Fibroblast of peridontal ligament (primary cell): Measurements from ENCODE around the gene TMEM198.

Experiments used
- DNase-seq: peaks from one replicate; pipeline ENCODE4 v3.0.0-alpha.2; 2010; ENCODE audit errors: extremely low read depth

Gene TMEM198

DNA sequence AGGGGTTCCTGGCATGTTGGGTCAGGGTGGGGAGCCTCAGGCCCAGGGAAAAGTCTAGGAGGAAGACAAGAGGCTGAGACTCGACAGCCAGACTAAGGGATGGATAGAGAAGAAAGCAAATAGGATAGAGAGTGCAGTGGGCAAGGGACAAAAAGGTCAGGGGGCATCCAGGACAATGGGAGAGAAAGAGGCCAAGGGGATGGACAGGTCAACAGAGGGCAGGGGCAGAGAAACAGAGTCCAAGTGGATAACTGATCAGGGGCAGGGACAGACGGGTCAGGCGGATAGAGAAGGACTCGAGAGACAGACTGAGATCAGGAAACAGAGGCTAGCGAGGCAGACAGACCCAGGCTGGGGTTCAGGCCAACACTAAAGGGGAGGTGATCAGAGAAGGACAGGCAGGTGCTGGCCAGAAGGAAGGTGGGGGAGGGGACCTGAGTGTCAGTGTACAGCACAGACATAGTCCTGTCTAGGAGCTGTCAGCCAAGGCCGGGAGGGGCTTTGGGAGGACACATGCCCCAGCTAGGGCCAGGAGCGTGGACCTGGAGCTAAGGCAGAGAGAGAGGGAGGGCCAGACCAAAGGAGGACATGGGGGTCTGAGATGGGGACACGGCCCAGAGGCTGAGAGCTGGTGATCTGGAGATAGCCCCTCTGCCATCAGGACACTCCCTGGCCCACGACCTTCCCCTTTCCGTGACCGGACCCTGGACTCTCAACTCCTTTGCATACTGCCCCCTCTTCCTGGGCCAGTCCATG is 17.3 kb upstream of the TMEM198 start:
- DNase-seq, result no peak

DNA sequence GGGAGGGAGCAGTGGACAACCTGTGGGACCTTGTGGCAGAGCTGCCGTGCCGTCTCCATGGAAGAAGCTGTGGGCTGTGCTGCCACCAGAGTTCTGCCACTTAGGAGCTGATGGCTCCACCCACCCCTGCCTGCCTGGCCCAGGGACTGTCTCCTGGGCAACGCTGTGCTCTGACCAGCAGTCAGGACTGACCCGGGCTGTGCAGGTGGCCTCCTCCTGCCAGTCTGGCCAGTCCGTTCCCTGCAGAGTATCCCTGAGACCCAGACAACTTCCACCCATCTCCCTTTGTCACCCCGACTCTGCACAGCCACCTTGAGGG is 16.8 kb upstream of the TMEM198 start:
- DNase-seq, result no peak

DNA sequence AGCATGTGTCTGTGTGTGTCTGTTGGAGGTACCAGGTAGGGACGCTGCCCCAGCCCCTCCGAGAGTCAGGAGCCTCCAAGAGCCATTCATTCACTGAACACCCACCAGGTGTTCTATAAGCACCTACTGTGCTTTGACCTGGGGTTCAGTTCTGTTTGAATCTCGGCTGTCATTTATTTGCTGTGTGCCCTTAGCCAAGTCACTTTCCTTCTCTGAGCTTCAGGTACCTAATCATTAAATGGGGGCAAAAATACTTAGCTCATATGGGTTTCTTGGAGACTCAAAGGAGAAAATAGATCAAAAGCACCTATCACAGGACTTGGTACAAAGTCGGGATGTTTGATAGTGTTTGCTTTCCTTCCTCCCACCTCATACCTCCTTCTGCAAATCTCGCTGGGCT is 16.4 kb upstream of the TMEM198 start:
- no peak for DNase-seq

DNA sequence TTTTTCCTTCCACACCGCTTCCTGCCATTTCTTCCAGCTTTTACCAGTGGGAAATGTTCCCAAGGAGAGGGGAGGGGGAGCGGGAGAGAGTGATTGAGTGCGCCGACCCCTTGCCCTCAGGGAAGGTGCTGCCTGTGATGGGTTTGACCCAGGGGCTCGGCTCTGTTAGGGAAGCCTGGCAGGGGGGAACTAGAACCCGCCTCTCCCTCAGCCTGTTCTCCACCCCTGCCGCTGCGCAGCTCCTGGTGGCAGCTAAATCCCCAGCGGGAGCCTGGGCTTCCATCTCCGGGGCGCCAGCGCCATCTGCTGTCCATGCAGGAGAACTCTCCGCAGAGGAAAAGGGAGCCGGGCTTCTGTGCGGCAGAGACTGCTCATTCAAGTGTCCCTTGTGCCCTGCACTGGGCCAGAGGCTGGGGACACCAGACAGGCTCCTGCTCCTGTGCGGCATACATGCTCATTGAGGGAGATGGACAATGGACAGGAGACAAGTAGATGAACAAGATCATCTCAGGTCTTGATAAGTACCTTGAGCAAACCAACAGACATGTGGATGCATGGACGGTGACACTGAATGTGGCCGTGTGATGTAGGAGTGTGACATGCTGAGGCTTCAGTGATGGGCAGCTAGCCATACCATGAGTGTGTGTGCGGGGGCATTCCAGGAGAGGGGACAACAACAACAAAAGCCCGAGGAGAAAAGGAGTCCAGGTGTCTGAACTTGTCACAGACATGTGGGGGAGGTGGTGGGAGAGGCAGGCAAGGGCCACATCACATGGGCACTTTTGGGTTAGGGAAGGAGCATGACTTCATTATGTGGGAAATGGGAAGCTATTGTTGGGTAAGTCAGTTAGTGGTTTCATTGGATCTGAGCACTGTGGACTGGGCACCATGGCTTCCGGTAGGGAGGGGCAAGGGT is 13.5 kb upstream of the TMEM198 start:
- DNase-seq, result peak; percentile 81

DNA sequence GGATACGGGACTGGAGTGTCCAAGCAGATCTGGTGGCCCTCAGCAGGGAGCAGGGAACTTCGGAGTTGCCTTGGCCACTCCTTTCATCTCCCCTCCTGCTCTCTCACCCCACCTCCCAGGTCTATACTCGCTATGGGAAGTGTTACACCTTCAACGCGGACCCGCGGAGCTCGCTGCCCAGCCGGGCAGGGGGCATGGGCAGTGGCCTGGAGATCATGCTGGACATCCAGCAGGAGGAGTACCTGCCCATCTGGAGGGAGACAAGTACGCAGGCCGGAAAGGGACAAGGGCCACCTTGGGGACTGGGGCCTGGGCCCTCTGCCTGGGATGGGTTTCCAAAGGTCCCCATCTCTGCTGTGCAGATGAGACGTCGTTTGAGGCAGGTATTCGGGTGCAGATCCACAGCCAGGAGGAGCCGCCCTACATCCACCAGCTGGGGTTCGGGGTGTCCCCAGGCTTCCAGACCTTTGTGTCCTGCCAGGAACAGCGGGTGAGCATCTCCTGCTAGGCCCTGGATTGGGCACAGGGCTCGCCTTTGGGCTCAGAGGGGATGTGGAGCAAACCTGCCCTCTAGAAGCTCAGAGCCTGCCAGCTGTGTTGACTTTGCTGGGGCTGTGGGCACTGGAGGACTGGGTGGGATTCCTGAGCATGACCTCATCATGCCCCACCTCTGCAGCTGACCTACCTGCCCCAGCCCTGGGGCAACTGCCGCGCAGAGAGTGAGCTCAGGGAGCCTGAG is 12.0 kb upstream of the TMEM198 start:
- DNase-seq, result no peak

DNA sequence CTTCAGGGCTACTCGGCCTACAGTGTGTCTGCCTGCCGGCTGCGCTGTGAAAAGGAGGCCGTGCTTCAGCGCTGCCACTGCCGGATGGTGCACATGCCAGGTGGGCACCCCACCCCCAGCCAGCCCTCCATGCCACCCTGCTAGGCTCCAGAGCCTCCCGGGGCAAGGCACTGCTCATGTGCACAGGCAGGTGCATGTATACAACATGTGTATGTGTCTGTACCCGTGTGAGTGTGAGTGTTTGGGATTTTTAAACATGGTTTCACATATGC is 11.5 kb upstream of the TMEM198 start:
- no peak for DNase-seq

DNA sequence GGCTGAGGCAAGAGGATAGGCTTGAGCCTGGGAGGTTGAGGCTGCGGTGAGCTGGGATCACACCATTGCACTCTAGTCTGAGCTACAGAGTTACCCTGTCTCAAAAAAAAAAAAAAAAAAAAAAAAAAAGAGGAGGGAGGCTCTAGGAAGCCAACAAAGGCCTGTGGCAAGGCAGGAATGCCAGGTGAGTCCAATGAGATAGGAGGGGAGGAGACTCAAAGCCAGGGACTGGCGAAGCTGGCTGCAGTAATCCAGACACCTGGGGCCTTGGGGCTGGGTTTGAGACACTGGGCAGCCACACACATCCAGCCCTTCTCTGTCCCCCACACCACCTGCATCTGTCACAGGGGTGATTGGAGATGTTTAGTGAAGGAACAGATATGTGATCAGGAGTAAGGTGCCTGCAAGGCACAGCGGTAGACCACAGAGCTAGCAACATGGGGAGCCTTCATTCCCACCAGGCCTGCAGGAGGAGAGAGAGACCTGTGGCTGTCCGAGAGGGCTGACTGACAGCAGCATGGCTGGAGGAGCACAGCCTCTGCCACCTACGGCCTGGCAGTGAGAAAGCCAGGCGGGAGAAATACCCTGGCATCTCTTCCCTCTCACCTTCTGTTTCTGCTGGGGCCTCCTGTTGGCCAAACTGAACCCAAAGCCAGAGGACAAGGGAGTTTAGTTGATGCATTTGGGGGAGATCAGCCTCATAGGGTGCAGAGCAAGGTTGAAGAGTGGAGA is 9.7 kb upstream of the TMEM198 start:
- no peak for DNase-seq

DNA sequence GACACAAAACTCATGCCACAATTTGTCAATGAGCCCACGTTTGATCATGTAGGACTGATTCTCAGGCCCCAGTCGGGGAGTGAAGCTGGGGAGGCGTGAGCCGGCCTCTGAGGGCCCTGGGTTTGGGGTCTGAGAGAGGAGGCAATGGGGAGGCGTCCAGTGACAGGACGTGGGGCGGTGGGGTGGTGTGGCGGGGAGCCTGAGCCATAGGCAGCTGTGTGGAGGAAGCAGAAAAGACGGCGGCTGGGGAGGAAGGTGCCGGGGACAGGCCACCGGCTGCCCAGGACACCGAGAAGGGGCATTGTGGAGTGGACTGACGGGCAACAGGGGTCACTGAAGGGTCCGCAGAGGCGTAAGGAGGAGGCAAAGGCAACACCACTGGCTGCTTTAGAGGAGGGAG is 7.4 kb upstream of the TMEM198 start:
- DNase-seq, result no peak

DNA sequence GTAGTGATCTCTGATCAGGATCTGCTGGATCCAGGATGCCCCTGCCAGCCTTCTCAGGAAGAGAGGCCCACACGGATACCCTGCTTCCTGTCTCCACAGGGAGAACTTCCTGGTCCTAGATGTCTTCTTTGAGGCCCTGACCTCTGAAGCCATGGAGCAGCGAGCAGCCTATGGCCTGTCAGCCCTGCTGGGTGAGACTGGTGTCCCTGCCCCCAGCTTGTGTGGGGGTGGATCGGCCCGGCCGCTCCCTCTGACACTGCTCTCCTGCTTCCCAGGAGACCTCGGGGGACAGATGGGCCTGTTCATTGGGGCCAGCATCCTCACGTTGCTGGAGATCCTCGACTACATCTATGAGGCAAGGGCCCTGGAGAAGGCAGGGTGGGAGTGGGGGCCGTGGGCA is 6.9 kb upstream of the TMEM198 start:
- DNase-seq, result no peak

DNA sequence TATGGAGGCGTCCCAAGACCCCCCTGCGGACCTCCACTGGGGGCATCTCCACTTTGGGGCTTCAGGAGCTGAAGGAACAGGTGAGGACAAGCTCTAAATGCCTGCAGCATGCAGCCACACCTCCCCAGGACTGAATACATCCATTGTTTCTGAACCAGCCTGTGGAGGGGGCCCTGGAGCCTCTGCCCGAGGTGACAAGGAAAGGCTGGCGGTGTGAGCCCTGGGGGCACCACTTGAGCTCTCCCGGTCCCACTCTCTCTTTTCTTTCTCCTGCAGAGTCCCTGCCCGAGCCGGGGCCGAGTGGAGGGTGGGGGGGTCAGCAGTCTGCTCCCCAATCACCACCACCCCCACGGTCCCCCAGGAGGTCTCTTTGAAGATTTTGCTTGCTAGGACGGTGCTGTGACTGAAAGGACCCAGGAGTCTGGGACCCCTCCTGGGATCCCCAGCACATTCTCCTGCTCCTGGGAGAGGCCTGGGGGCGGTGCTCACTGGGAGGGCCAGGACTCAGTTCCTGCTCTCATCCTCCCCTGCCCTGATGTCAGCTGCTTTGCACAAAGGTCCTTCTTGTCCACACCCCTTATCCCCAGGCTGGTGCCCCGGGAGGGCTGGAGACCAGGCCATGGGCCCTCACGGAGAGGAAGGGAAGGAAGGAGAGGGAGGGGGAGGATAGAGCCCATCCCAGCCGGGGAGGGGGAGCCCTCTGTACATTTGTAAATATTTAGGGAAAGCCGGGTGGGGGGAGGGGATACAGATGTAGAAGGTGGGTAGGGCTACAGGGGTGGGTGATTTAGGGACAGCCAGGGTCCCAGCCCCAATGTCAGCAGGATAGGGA is 6.0 kb upstream of the TMEM198 start:
- DNase-seq, result no peak

DNA sequence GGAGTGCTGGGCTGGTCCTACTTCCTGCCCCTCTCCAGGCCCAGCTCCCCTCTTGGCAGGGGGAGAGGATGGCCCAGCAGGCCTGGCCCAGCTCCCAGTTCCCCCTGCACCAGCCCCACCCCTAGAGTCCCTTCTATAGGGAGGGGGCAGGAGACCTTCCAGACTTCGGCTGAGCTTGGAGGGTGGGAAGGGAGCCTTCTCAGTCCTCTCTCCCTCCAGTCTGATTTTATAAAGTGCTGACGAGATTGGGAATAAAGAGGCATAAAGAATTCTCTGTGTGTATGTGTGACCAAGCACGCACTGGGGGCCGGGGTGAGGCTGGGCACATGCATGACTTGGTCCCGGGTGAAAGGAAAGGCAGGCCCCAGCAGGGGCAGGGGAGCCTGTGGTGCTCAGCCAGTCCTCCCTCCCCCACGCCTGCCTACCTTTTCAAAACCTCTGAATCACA is 5.3 kb upstream of the TMEM198 start:
- DNase-seq, result no peak

DNA sequence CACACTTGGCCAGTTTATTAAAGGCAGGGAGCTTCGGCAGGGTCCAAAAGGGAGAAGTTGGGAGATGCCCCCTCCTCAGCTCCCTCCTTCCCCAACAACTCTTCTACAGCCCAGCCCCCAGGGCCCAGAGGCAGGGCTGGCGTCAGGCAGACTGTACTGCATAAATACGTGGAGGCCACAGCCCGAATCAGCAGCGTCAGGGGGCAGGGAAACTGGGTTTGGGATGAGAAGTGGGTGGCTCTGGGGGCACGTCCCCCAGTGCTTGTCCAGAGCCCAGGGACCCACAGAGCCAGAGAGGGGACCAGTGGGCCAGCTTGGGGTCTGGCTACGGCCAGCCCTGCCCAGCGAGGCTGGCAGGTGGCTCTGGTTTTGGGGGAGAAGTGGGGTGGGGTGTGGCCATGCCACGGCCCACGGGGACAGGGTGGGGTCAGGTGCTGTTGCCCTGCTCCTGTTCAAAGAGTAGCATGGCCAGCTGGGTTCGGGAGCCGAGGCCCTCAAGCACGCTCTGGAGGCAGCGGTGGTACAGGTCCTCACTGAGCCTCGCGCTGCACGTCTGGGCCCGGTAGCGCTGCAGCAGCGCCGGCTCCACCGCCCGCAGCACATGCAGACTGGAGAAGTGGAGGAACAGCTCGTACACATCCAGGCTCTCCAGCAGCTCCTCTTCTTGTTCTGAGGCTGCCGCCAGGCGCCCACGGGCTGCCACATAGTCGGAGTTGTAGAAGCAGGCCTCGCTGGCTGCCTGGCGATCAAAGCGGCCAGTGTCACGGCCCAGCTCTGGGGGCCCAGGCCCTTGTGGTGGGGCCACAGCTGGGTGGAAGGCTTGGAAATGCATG is 4.7 kb upstream of the TMEM198 start:
- no peak for DNase-seq

DNA sequence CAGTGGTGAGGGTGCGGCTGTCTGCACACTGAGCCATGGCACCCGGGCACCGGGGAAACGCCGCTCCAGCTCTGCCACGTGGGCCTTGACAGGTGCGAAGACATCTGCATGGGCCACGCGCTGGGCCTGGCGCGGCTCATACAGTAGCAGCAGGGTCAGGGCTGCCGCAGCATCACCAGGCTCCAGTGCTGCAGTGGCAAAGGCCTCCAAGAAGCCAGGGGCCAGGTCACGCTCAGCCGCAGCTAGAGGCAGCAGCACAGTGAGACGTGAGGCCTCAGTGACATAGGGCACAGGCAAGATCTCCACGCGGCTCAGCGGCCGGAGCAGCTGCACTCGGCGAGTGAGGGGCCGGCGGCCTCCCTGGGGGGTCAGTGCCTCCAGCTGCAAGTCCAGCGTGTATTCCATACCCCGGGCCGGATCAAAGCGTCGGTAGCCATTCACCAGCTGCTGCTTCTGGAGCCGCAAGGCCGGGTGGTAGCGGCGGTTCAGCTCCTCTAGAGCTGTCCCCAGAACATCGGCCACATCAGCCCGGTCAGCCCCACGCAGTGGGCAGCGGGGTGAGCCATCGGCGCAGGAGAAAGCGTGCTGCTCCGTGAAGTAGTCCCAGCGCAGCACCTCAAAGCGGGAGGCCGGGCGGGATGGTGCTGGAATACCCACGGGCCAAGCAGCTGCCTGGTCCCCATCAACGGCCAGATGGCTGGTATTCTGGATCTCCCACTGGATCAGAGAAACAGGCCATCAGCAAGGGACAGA is 3.7 kb upstream of the TMEM198 start:
- no peak for DNase-seq

DNA sequence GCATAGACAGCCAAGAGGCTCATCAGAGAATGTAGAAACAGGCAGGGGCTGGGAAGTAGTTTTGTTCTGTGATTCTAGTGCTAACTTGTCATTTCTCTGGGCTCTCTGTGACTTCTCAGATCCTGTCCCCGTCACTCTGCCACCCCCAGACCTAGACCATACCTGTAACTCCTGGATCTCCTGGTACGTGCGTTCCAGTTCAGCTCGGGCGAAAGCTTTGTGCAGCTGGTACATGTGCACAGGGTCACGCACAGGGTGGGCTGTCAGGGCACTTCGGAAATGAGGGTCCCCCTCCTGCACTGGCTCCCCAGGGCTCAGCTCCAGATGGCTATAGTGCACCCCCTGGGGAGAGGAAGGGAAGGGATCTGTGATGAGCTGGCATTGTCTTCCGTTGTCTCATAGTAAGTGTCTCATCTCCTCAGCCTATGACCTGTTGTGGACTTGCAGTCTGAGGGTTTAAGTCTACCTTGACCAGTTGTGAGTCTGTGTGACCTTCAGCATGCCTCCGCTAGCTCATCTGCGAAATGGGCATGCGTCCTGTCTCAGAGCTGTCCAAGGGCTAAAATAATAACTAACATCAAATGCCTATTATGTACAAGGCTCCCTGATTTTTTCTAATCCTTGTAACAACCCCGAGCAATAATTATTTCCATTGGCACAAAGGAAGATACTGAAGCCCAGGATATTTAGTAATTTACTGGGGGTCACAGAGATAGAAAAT is 2.9 kb upstream of the TMEM198 start:
- no peak for DNase-seq

DNA sequence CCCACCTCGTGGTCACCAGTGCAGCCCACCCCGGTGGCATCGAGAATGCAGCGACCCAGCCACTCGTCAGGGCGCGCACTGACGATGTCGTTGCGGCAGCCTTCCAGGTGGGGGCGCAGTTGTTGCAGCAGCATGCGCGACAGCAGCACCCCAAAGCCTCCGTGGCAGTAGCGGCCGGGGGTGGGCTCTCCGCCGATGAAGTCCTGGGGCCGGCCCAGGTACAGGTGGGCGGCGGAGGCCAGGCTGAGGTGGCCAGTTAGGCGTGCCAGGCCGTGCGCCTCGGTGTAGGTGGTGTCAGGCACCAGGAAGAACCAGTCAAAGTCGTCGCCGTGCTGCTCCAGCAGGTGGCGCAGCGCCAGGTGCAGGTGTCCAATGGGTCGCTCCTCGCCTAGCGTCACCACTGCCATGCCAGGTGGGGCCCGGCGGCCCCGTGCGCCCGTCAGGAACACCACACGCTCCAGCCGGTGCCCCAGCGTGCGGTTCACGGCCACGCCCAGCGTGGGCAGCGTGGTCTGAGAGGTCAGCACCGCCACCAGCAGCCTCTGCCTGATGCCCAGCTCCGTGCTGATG is 2.1 kb upstream of the TMEM198 start:
- peak; percentile 40 for DNase-seq

DNA sequence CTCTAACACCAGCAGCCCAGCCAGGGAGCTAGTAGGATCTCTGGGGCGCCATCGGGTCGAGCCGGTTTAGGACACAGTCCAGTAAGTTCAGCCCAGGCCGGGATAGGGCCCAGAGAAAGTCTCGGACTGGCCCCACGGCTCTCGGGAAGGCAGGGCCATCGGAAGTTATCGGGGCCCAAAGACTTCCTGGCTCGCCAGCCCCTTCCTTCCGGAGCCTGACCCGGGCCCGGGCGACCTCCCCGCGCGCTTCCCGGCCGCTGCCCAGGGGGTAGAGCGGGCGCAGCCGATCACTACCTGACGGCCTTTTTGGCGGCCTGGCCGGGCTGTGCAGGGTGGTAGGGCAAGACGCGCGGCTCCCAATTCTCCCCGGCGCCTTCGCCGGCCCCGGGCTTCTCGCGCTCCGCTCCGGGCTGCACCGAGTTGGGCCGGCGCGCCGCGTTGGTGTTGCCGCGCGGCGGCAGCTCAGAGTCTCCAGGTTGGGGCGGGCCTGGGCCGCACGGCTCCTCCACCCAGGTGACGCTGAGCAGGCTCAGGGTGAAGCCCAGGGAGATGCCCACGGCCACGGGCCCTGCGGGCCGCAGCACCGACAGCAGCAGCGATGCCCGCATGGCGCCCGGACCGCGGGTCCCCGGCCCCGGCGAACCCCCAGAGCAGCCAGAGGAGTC is 765 bp upstream of the TMEM198 start:
- DNase-seq, result peak; percentile 14

DNA sequence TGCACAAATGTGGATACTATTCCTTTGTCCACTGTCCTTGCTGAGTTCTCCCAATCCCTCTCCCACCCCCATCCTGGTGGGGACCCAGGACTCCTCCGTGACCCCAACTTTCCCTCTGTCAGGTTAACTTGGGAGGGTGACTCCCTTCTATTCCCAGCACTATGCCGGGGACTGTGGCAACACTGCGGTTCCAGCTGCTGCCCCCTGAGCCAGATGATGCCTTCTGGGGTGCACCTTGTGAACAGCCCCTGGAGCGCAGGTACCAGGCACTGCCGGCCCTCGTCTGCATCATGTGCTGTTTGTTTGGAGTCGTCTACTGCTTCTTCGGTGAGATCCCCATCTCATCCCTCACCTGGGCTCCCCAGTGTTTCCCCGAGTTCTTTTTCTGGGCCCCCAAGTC is 739 bp downstream of the TMEM198 start:
- no peak for DNase-seq
